HepG2 (cell line): ENCODE measurements around the gene RCOR1. TPM values are rescaled to one million over a fixed set of nuclear protein-coding genes. Genes with fewer than 3 reads are reported as not detected.

Experiments used
- CHD4 ChIP-seq: fragments of 200-600 bp; sonication (generic); IDR thresholded peaks from 2 replicates; pipeline ENCODE4 v1.7.0; 2017; ENCODE audit warnings: mild to moderate bottlenecking, low read length, borderline replicate concordance
- FOXA3 ChIP-seq: IDR thresholded peaks from 2 replicates; pipeline ENCODE4 v1.6.1; 2016; ENCODE audit warnings: missing genetic modification reagents, missing compliant biosample characterization
- RERE ChIP-seq: IDR thresholded peaks from 2 replicates; pipeline ENCODE4 v1.6.1; 2016; ENCODE audit warnings: low read depth, missing genetic modification reagents, missing compliant biosample characterization
- SMC3 ChIP-seq: IDR thresholded peaks from 2 replicates; pipeline ENCODE4 v1.6.1; 2011; ENCODE audit warnings: low read length, improper control_type of control experiment
- TFDP2 ChIP-seq: sonication (generic); formaldehyde crosslinking; IDR thresholded peaks from 2 replicates; pipeline ENCODE4 v1.4.0; 2020; ENCODE audit warnings: missing genetic modification reagents
- TRIM24 ChIP-seq: sonication (generic); formaldehyde crosslinking; IDR thresholded peaks from 2 replicates; pipeline ENCODE4 v1.8.0; 2022; ENCODE audit warnings: mild to moderate bottlenecking, missing genetic modification reagents
- ZBTB34 ChIP-seq: sonication (generic); formaldehyde crosslinking; IDR thresholded peaks from 2 replicates; pipeline ENCODE4 v1.8.0; 2022; ENCODE audit warnings: mild to moderate bottlenecking, missing genetic modification reagents
- ZNF589 ChIP-seq: sonication (generic); formaldehyde crosslinking; conservative IDR thresholded peaks from 2 replicates; pipeline ENCODE4 v1.8.0; 2022; ENCODE audit warnings: mild to moderate bottlenecking, moderate library complexity, missing genetic modification reagents
- ZNF761 ChIP-seq: sonication (generic); formaldehyde crosslinking; conservative IDR thresholded peaks from 2 replicates; pipeline ENCODE4 v1.4.0; 2020; ENCODE audit warnings: mild to moderate bottlenecking, missing genetic modification reagents
- polyA plus RNA-seq, 8 experiments: library from polyadenylated mRNA; depleted of rRNA in 3 of 8; stranded (reverse) in 7 of 8; unstranded in 1 of 8; fragments of >200 nt; fragmentation: Illumina TruSeq in 4 of 8; extraction: Trizol in 4 of 8; gene quantifications; 2 replicates each; pipeline versions ENCODE4 v1.2.1 to v1.2.3, GENCODE V29; 2011 to 2016; ENCODE audit warnings: low read depth in 4 of 8, missing spikeins in 1 of 8, mixed read lengths in 1 of 8; ENCODE audit not compliant: insufficient read depth in 1 of 8
- total RNA-seq, 5 experiments: library from RNA; depleted of rRNA; stranded (reverse); fragments of >200 nt; fragmentation: Illumina TruSeq; extraction: Trizol; gene quantifications; 2 replicates each; pipeline ENCODE4 v1.2.3, GENCODE V29; 2016; ENCODE audit warnings: low read depth in 1 of 5
- TF ChIP-seq, protein P1 (sequence below): sonication (generic); formaldehyde crosslinking; IDR thresholded peaks from 2 replicates; pipeline ENCODE4 v1.5.1; 2020; ENCODE audit warnings: missing genetic modification reagents, mild to moderate bottlenecking, borderline replicate concordance
- TF ChIP-seq, protein P2 (sequence below): sonication (generic); formaldehyde crosslinking; IDR thresholded peaks from 2 replicates; pipeline ENCODE4 v1.5.0; 2020; ENCODE audit warnings: missing genetic modification reagents
- TF ChIP-seq, protein P3 (sequence below): sonication (generic); formaldehyde crosslinking; IDR thresholded peaks from 2 replicates; pipeline ENCODE4 v1.4.0; 2020; ENCODE audit warnings: missing genetic modification reagents, low read depth, mild to moderate bottlenecking, borderline replicate concordance
- TF ChIP-seq, protein P4 (sequence below): sonication (generic); formaldehyde crosslinking; IDR thresholded peaks from 2 replicates; pipeline ENCODE4 v1.5.0; 2020; ENCODE audit warnings: missing genetic modification reagents, mild to moderate bottlenecking, borderline replicate concordance

The RCOR1 gene
- total and polyA plus RNA-seq, 2 of the 13 experiments (the other 11 are each of a cell fraction or from before 2014, with no cell fraction given): 10.2 to 11.1 TPM

DNA sequence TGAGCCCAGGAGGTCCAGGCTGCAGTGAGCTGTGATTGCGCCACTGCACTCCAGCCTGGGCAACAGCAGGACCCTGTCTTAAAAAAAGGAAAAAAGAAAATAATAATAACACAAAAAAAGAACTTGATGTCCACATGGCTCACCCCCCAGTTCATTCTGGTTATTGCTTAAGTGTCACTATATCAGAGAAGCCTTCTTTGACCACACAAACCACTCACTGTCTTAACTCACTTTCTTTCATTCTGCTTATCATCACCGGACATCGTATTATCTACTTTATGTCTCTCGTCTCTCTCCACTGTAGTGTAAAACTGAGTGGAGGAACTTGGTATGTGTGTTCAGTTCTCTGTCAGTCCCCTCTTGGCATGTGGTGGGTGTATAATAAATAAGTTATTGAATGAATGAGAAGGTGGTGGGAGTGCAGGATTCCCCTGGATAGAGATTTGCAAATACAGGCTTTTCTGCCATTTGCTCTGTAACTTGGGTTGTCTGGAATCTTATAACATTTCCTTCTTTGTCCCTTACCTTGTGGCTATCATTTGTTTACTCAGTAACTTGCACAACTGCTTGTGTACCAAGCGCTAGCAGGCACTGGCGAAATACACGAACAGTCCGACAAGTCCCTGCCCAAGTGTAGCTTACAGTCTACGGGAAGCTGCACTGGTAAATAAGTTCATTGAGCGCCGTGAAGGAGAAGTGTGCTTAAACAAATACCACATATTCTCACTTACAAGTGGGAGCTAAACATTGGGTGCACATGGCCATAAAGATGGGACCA lies 98.2 kb downstream of the RCOR1 start (continued):
- no peak for TF ChIP-seq RERE (CRISPR knock-in tag)
- TF ChIP-seq, protein P1, sequence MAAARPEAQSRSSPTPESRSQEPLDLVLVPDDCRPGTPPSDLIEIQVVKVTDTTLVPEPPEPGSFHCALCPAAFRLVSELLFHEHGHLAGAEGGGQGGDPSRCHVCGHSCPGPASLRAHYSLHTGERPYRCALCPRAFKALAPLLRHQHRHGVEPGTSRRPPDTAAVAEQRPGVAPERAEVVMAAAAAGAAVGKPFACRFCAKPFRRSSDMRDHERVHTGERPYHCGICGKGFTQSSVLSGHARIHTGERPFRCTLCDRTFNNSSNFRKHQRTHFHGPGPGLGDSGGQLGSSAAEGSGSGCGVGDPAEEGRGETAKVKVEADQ: no peak
- peak; percentile 99 for TF ChIP-seq FOXA3 (CRISPR knock-in tag)
- TF ChIP-seq ZBTB34 (CRISPR knock-in tag): 0 out of 2 replicates have a peak, but pooled peaks have one; percentile 36
- peak; percentile 99 for TF ChIP-seq TRIM24 (CRISPR knock-in tag)
- no peak for TF ChIP-seq ZNF589 (CRISPR knock-in tag)
- TF ChIP-seq TFDP2 (CRISPR knock-in tag): no peak
- TF ChIP-seq CHD4: no peak
- no peak for TF ChIP-seq ZNF761 (CRISPR knock-in tag)
- TF ChIP-seq, protein P2, sequence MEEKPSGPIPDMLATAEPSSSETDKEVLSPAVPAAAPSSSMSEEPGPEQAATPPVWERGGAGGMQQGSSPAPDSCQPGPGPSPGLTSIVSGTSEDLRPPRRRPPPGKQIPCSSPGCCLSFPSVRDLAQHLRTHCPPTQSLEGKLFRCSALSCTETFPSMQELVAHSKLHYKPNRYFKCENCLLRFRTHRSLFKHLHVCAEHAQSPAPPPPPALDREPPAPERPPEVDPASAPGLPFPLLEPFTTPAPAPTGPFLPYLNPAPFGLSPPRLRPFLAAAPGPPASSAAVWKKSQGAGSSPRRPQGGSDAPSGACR: no peak
- TF ChIP-seq, protein P3, sequence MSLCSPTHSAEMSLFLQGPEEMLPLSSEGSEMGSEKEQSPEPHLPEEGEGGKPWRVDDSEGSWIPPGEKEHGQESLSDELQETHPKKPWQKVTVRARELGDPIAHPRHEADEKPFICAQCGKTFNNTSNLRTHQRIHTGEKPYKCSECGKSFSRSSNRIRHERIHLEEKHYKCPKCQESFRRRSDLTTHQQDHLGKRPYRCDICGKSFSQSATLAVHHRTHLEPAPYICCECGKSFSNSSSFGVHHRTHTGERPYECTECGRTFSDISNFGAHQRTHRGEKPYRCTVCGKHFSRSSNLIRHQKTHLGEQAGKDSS (CRISPR knock-in tag): no peak
- no peak for TF ChIP-seq SMC3
- TF ChIP-seq, protein P4, sequence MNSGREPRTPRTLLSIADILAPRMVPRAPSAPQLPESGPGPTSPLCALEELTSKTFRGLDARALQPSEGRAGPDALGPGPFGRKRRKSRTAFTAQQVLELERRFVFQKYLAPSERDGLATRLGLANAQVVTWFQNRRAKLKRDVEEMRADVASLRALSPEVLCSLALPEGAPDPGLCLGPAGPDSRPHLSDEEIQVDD (CRISPR knock-in tag): no peak
